Tibial nerve (tissue), 4 donors: ENCODE measurements around the gene CCDC61.
A peak's percentile ranks its signal among the peaks of the same experiment; 100 is the strongest.

Source experiments
- CTCF ChIP-seq, 5 experiments: fragments of 200-600 bp in 3 of 5; fragments of 450-650 bp in 2 of 5; sonication (generic) in 3 of 5; IDR thresholded peaks; one replicate each; pipeline ENCODE4 v1.5.1; 2016 to 2019; ENCODE audit warnings: antibody characterized with exemption in 5 of 5, mild to moderate bottlenecking in 3 of 5, moderate library complexity in 2 of 5
- EP300 ChIP-seq, 2 donors: sonication (generic); formaldehyde crosslinking; IDR thresholded peaks; one replicate each; pipeline ENCODE4 v1.6.1; 2017; ENCODE audit warnings: antibody characterized with exemption in 2 of 2, mild to moderate bottlenecking in 1 of 2
- POLR2A ChIP-seq, 2 donors: fragments of 450-650 bp; IDR thresholded peaks; one replicate each; pipeline ENCODE4 v1.6.1; 2017; ENCODE audit warnings: antibody characterized with exemption in 2 of 2, mild to moderate bottlenecking in 2 of 2, moderate library complexity in 2 of 2

- no peak for TF ChIP-seq CTCF (IDR thresholded peaks at IDR 0.05)
- no peak for TF ChIP-seq POLR2A (IDR thresholded peaks at IDR 0.05)
- TF ChIP-seq EP300 (IDR thresholded peaks at IDR 0.05) = peak in 1 of 2 donors; percentile 65
These were observed 5.0 kb upstream of the CCDC61 start for GRCh38 chr19:45990113-45990728.
